DMS114 treated with DMSO at 0.1 percent for 48 hours (cell line): Measurements from ENCODE around the gene TBCK.

Experiments used
- DNase-seq: peaks from one replicate; lab custom pipeline; 2025; ENCODE audit not compliant: unreplicated experiment; lab: John Stamatoyannopoulos, UW

TBCK gene

GRCh38 chr4:106046083-106046482 lies 269.9 kb downstream of the TBCK start:
- DNase-seq, result no peak

DNA sequence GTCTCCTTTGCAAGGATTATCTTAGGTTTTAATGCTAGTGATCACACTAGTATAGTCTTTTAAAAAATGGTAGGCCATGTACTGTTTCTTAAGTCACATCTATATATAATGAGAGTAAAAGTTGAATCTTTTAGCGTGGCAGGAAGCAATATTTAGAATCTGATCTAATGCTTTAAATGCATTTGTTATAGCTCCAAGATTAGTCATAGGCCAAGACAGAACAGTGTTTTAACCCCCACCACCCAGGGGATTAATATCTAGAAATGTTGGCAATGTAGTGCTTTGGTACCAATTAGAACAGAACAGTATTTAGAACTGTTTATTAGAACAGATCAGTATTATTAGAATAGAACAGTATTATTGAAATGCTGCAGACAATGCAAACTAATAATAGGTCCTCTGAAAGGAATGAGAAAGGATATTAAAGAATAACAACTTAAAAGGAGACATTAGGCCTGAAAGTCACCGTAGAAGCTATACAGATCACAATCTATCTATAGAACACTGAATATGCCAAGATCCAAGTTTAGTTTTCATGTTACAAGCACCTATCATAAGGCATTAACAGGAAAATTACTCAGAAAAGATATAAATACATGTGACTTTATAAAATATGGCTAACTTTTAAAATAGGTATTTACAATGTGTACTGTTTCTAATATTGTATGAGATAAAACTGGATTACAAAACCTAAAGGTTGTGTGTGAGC lies 274.6 kb downstream of the TBCK start:
- DNase-seq, result no peak

DNA sequence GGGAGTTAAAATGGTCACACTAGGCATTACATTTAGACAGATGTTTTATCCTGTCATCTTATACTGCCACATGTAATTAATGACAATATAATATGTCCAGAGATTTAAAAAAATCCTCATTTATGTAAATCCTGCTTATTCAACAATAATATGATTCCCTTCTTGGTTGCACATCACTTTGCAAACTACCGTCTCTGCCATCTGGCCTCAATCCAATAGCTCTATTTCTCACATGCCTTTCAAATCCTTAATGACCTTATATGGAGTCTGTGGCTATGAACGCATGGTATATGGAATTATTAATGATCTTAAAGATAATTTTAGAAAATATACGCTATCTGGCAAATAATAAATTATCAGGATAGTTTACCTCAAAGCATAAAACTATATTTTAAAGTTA lies 276.2 kb downstream of the TBCK start:
- DNase-seq, result no peak

GRCh38 chr4:106038908-106039307 lies 277.1 kb downstream of the TBCK start:
- DNase-seq, result no peak

DNA sequence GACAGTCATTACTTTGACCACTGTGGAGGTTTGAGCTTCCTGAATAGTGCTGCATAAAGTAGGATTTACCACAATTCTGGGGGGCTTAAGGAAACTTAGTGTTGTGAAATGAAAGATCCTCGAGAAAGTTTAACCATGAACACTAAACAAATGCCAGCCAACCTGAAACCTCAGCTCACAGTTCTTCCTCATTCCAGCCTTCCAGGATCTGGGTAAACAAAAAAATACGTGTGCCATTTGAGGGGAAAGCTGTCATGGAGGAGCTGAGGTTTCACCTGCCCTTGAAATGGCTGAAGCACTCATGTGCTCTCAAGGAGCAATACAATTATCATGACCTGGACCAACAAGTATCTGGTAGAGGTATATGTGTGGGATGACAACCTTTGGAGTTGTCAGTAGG lies 278.0 kb downstream of the TBCK start:
- no peak for DNase-seq

GRCh38 chr4:106036848-106037247 lies 279.2 kb downstream of the TBCK start:
- DNase-seq, result no peak

DNA sequence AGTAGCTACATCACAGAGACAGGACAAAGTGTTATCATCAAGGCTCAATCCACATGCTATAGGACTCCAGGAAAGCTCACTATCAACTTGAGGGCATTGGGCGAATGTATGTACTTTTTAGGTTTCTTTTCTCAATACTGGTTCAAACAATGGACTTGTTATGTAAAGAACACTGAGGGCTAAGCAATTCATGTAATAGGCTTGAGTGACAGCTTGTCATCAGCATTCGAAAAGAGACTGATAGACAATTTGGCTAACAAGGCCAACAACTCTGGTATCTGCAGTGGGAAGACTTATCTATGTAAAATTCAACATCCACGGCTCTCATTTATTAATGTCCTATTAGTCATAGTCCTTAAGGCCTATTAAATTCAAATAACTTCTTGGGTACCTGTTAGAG lies 279.7 kb downstream of the TBCK start:
- DNase-seq, result no peak

DNA sequence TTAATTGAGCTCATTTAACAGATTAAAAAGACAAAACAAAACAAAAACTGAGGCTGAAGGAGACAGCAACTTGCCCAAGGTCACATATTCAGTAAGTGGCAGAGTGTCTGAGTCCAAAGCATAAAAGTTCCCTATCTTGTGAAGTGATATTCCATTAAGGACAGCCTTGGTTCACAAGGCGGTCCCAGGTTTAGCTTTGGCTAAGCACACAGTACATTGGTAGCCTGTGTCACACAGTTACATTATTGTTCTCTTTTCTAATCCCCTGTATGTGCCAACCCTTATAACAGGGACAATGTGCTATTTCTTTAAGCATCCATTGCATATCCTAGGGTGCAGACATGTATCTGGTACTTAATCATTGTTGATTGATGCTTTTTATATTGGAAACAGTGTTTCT lies 280.8 kb downstream of the TBCK start:
- DNase-seq, result no peak

- DNase-seq, result no peak
These were observed 281.3 kb downstream of the TBCK start for GRCh38 chr4:106034751-106035150.

GRCh38 chr4:106034220-106034619 lies 281.8 kb downstream of the TBCK start:
- no peak for DNase-seq

GRCh38 chr4:106033469-106033868 lies 282.5 kb downstream of the TBCK start:
- DNase-seq, result no peak

- no peak for DNase-seq
These were observed 283.1 kb downstream of the TBCK start for GRCh38 chr4:106032851-106033286.

DNA sequence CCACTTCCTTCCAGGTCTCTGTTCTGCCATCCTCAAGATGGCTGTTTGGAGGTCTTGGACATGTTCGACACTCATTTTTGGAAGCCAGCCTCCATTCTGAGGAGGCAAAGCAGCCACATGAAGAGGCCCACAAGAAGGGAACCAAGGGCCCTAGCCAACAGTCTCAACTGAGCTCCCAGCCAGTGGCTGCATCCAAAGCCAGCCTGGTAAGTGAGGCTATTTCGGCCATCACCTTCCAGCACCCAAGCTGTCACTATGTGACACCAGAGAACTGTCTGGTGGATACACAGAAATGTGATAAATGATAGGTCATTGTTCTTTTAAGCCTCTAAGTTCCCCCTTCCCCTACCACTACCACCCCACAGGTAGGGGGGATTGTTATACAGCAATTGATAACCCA lies 293.6 kb downstream of the TBCK start:
- DNase-seq, result no peak

DNA sequence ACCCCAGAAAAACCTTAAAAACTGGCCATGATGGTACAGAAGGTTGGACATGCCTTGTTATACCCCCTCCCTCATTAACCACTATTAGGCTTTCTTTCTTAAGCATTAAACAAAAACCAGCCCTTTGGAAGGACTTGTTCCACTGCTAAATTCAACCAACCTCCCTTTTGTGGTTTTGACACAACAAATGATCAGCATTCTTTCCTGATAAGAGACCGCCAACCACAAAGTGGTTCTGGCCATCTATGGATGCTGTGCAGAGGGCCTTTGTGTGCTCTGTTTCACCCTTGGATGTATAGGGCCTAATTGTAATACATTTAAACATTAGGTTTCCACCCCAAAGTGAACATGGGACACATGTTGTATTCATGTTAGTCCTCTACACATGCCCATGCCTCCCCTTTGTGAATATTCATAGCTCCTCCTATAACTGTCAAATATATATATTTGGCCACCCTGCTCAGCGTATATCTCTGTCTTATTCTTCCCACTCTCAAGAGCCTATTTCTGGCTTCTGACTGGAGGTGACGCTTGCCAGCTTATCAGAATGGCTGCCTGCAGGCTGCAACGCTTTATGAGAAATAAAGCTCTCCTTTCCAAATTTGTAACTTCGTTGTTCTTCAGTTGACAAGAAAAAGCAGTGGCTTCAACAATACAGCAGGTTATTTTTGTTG lies 294.1 kb downstream of the TBCK start:
- no peak for DNase-seq

- no peak for DNase-seq
These were observed 296.2 kb downstream of the TBCK start for GRCh38 chr4:106019771-106020170.

DNA sequence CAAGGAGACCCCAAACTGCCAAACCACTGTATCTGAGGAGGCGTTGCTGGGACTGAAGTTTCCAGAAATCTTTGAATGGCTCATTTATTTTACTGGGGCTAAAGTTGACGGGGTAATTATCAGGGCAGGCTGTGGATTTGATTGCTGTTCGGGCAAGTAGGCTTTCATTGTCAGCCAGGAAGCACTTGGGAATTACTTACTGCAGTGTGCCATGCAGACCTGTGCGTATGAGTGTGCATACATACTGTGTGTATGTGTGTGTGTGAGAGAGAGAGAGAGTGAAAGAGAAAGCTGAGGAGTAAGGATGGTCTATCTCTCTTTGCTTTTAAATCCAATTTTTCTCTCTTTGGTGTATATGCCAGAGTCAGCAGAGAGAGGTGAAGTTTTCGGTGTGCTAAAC lies 298.0 kb downstream of the TBCK start:
- no peak for DNase-seq

DNA sequence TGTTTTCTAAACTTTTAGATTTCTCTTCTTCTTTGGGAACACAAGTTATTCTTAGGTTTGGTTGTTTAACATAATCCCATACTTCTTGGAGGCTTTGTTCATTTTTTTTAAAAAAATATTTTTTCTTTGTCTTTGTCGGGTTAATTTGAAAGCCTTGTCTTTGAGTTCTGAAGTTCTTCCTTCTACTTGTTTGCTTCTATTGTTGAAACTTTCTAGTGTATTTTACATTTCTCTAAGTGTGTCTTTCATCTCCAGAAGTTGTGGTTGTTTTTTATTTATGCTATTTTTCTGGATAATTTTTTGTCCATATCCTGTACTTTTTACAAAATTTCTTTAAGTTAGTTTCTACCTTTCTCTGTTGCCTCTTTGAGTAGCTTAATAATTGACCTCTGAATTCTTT lies 304.6 kb downstream of the TBCK start:
- no peak for DNase-seq

- no peak for DNase-seq
These were observed 305.2 kb downstream of the TBCK start for GRCh38 chr4:106010761-106011160.

- no peak for DNase-seq
These were observed 313.0 kb downstream of the TBCK start for GRCh38 chr4:106002994-106003393.

DNA sequence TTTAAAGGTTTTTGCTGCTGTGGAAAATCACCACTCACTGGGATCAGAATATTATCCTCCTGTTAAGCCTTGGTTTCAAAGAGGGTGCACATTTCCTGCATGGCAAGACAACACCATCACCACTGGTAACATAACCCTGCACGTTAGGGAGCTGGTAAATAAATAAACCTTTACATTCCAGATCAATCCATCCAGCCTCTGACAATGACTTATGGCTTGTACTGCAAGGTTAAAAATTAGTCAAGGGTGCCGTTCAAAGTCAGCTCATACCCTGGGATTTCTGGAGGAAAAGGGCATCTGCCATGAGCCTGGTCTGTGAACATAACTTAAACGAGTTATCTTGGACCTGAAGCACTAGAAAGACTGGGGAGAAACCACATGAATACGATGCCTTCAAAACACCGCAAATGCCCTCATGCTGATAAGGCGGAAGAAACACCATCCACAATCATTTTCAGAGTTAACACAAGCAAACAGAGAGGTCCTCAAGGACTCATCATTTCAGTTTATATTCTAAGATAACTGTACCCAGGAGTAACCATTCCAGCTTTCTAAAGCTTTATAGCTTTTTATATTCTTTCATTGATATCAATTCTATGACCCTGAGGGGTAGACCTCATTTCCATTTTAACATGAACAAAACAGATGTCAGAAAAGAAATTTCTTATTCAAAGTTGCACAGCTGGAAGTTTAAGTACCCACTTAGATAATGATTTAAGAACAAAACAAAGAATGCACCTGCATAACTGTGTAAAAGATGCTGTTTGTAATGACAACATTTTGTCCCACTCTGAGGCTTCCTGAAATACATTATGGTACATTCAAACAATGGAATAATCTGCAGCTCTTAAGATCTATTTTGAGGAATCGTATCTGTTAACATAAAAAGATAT lies 317.6 kb downstream of the TBCK start:
- no peak for DNase-seq

DNA sequence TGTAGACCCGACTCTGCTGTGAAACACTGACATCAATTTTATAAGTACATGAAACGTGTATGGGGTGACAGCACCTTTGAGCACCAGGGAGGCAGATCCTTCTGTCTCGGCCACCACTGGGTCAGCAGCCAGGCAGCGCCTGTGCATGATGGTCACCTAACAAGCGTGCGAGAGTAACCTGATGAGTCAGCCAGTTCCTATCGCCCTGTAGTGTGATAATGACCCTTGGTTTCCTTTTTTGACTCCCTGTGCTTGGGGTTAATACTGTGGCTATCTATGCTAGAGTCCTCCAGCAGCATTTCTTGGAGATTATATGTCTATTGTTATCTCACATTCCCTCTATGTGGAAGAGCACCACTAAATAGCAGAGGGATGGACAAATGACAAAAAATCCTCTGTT lies 319.2 kb downstream of the TBCK start:
- DNase-seq, result no peak
